ENCODE data around the gene CARD18.

The CARD18 gene, protein sequence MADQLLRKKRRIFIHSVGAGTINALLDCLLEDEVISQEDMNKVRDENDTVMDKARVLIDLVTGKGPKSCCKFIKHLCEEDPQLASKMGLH

DNA sequence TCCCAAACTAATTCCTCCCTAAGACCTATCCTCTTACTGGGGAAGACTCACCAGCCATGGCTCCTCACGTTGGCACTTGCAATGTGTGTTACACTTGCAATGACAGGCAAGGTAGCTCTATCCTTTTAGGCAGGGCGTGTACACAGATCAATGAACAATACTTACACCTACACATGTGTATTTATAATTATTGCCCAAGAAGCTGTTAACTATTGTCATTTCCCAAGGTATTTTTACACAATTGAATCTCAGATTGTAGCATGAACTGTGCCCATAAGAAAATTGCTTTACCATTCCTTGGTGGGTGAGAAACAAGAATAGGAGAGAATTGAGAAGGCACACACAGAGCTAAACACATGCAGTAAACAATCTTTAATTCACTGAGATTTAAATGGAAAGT is at the start of gene CARD18:
Gene CARD18, minus strand, starts transcription at position 101 of the 400 bp plus-strand sequence. Its CDS starts 43 bp downstream, at position 58.
- no peak for DNase-seq (ENCODE audit: low spot score)

DNA sequence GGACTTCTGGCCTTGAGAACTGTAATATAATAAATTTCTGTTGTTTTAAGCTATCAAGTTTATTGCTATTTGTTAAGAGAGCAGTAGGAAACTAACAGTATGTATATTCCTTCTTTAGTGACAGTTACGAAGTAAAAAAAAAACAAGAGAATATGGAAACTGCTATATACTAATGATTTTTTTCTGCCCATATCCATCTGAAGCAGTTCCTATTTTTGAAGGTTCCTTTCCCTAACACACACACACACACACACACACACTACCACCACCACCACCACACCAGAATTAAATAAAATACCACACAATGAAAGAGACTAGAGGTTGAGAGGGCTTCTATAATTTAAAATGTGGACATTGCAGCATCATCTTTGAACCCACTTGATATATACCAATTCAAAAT is 44.4 kb upstream of the CARD18 start:
- no peak for DNase-seq (ENCODE audit: low spot score)

DNA sequence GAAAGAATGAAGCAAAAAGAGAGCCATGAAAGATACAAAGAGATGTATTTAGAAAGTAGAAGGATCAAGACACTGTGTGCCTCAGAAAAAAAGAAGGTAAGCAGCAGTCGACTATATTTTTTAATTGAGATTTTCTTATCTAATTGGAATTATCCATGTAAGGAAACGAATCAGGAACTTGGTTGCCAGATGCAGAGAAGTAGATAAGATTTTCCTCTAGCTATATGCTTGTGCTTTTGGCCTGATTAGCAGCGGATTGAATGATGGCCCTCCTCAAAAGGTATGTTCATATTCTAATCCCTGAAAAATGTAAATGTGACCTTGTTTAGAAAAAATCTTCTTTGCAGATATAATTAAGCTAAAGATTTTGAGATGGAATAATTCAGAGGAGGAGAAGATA is 43.9 kb upstream of the CARD18 start:
- DNase-seq (ENCODE audit: low spot score): no peak

DNA sequence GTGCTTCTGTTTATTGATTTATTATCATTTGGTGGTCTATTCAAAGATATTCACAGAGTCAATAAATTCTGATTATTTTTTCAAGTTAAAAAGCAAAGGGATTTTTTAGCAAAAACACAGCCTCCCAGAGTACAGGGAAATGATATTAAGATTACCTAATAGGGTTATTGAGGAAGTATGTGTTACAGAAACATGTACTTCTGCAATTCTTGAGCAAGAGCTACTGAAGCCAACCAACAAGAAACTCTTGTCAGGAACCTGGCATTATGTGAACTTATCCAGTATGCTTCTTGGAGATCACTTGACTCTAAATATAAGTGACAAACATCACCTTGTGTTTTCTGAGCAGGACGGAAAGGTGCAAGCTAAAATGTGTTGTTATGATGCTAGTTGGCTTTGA is 42.0 kb upstream of the CARD18 start:
- no peak for DNase-seq (ENCODE audit: low spot score)

DNA sequence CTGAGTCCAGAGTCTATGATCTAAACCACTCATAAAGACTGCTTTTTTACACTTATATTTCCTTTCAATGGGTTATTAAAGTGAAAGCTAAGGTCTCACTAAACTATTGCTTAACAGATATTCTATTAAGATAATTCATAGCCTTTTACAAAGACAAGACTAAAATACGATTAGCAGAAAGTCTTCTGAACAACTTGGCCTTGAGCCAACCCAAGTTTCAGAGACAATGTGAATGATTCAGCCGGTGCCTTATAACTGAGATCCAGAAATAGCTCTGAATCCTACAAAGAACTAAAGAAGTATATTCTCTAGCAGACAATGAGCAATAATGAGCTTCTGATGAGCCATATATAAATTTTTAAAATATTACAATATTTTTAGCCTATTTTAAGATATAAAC is 41.5 kb upstream of the CARD18 start:
- DNase-seq (ENCODE audit: low spot score): no peak

DNA sequence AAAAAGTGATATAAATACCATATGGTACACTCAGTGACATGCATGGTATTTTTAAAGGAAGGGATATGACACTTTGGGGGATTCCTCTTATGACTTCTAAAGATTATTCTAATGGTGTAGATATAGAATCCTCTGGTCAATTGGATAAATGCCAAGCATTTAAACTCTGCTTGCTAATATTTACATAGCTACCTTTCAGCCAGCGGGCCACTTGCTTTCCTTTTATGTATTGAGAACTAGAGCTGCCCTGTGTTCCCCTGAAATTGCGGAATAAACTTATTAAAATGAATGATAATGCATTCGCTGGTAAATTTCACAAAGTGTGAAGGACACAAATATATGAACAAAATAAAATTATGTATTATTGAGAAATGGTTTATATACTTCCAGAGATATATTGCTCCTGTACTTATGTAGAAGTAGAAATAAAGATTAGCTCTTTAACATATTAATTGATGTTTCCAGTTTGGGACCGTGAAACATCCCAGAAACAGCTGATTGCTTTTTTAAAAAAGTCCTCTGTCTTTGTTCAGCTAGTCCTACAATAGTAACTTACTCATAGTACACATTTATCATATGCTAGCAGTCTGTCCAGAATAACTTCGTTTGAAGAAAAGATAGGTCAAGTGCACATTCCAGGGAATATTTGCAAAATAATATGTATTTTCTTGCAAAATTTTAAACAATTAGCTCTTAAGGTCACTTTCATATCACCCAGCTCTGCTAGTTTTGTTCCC is 40.1 kb upstream of the CARD18 start:
- no peak for DNase-seq (ENCODE audit: low spot score)

DNA sequence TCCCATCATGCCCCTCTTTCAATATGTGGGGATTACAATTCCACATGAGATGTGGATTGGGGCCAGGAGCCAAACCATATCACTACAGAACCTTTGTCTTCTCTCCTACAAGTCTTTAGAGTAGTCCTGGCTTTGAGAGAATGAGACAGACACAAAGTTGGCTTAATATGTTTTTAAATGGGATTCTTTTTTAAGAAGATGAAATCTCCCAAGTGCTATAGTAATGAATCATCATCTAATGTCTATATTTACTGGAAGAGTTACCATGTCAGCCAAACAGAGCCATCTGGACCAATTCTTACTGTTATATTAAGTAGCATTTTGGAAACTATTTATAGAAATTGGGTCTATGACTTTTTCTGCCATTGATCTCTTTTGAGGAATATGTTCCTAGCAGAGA is 38.1 kb upstream of the CARD18 start:
- DNase-seq (ENCODE audit: low spot score): no peak

DNA sequence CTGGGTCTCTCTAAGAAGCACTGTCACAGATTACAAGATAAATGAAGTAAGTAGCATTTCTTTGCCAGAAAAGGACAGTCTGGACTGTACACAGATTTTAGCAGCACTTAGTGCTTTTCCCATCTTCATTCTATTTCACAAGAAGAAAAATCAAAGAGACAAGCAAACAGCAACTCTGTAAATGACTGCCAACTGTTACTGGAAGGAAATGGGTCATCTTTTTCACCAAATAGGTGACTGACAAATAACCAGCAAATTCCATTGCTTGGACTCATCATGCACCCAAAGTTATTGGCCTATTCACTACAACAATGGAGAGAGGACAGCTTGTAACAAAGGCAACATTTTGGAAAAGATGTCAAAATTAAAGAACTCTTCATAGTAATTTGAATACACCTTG is 28.9 kb upstream of the CARD18 start:
- no peak for DNase-seq (ENCODE audit: low spot score)

DNA sequence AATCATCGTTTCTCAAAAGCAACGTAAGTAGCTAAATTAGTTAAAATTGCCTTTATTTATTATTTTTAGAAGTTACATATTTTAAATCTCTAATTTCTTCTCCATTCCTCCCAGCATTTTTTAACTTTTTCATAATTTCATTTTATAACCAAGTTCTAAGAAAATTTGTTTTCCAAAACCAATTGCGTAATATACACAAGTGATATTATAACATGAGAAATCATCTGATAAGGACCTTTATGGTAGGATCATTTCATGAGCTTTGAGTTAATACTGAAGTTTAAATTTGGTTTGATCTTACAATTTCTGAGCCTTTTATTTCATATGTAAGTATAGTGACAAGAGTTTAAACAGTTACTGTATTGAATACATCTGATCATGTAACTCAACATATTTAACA is 27.7 kb upstream of the CARD18 start:
- DNase-seq (ENCODE audit: low spot score): no peak

DNA sequence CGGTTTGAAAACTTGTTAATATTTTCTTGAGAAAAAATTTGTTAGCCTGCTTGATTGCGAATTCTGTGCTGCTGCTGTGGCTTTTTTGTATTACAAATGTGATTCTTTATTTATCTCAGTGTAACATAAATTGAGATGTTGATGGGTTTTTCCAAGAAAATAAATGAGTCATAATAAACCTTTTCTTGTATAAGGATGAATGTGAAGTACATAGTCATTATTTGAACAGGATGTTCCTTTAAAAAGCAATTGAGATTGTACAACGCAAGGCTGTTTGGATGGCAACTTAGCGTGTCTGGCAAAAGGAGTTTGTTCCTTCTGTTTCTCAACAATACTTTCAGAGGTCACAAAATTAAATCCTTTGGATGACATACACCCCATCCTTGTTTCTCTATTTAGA is 24.6 kb upstream of the CARD18 start:
- no peak for DNase-seq (ENCODE audit: low spot score)

DNA sequence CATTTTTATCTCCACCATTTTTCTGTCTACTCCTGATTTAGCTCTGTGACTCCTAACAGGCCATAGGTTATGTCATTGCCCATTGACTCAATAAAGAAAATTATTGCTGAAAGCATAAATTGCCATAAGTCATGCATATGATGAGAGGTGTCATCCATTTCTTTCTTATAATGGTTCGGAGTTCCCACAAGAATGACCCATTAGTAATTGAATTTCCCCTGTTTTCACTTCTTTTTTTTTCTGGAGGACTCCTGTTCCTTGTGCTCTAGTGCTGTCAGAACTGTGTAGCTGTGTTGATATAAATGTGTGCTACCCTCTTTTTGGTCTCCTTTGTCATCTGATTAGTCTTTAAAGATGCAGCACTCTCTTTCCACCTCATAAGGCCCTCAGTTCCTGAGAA is 22.9 kb upstream of the CARD18 start:
- DNase-seq (ENCODE audit: low spot score): no peak

DNA sequence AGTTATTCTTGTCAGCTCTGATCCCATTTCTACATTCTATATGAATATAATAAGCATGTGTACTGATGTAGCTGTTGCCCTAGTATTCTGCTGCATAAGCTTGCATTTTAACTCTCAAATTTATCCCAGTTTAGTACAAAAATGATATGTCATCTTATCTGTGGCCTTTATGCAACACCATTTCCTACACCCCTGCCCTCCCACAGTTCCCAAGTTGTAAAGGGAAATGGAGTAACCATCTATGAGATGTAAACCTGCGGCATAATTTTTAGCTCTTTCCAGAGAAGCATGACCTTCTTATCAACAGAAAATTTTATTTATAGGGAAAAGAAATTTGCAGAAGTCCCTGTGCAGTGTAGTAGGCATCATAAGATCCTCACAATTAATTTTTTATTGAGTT is 18.9 kb upstream of the CARD18 start:
- no peak for DNase-seq (ENCODE audit: low spot score)

DNA sequence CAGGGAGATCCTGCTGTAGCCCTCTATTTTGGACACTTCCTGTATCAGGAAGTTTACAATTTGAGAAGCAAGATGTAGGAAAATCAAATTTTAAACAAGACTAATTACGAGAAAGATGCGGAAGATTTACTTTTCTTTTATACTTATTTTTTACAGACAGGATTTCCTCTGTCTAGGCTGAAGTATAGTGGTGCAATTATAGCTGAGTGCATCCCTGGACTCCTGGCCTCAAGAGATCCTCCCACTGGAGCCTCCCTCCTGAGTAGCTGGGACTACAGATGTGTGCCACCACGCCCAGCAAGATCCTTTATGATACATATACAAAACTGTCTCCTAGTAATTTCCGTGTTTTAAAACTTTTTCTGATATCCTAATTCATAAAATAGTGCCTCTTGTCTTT is 17.2 kb upstream of the CARD18 start:
- no peak for DNase-seq (ENCODE audit: low spot score)

DNA sequence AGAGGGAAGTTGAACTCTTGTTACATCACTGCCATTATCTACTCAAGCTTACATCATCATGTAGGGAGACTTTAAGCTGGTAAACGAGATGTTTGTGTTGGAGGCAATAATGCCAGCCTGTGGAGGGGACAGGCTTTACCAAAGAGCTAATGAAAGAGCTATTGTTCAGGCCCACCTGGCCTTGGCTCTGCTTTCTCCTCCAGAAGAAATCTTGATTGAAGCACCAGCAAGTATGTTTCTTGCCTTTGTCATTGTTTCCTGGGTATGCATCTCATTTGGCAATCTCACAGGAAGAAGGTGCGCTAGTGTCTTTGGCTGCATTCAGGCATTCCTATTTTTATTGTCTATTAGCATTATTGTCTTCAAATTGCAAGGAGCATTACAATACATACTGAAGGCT is 16.7 kb upstream of the CARD18 start:
- no peak for DNase-seq (ENCODE audit: low spot score)

DNA sequence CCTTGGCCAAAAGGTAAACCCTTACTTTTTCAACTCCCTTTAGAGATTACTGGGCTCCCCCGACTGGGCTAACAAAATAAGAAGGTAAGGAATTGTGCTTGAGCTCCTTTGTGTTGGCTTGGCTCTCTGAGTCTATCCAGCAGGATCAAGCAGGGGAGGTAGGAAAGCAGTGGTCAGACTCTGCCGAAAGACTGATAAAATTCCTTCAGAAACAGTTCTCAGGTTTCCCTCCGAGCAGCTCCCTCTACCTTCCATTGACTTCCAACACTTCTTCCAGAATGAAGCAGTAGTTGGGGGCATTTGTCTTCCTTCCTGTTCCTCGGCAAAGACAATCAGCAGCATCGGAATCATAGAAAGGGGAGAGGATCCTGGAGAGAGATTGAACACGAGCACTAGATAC is 16.1 kb upstream of the CARD18 start:
- no peak for DNase-seq (ENCODE audit: low spot score)

DNA sequence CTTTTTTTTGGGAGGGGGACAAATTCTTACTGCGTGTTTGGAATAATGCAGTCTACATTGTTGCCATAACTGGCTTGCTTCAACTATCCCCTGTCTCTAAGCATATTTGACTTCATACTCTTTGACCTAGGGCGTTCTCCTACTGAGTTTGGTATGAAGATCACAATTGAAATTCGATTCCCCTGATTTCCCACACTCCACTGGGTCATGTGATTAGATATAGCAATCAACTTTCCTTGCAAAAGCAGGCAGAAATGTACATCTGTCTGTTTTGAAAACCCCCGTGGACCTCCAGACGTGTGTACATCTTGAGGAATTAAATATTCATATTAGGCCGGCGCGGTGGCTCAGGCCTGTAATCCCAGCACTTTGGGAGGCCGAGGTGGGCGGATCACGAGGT is 13.8 kb upstream of the CARD18 start:
- DNase-seq (ENCODE audit: low spot score): no peak

DNA sequence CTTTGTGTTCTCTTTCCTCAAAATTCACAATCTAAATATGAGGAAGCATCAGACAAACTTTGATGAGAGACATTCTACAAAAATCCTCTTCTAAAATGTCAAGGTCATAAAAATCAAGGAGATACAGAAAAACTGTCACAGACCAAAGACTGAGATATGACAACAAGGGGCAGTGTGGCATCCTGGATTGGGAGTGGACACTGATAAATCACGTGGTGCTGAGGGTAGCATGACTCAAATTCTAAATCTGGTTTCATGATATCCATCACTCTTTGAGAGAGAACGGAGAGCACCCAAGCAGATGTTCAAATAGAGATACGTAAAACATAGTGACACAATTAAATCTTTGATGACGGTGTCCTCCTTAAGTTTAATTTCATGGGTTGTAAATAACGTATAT is 13.0 kb upstream of the CARD18 start:
- DNase-seq (ENCODE audit: low spot score): no peak

DNA sequence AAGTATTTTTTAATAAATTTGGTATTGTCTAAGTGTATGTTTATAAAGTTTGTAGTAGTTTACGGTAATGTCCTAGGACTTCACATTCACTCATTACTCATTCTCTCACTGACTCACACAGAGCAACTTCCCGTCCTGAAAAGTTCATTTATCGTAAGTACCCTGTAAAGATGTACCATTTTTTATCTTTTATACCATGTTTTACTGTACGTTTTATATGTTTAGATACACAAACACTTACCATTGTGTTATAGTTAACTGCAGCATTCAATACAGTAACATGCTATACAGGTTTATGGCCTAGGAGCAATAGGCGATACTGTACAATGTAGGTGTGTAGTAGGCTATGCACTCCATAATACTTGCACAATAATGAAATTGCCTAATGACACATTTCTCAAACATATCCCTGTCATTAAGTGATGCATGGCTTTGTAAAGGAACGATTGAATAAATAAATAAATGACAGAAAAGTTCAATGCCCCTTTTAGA is 12.5 kb upstream of the CARD18 start:
- no peak for DNase-seq (ENCODE audit: low spot score)

DNA sequence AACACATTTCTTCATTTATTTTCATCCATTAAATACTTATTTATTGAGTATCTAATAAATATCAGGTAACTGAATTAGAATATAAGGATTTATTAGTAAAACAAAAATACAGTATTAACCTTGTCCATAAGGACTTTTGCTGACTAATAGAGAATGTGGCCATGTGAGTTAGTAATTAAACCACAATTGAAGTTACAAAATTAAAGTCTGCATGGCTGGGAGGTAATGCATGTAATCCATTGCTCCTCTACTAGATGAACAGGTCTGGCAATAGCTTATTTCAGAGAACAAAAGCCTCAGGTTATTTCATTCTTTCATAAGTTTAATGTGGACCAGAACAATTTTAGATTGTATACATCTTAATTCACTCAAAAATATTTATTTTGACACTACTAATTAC is 9.9 kb upstream of the CARD18 start:
- DNase-seq (ENCODE audit: low spot score): no peak

DNA sequence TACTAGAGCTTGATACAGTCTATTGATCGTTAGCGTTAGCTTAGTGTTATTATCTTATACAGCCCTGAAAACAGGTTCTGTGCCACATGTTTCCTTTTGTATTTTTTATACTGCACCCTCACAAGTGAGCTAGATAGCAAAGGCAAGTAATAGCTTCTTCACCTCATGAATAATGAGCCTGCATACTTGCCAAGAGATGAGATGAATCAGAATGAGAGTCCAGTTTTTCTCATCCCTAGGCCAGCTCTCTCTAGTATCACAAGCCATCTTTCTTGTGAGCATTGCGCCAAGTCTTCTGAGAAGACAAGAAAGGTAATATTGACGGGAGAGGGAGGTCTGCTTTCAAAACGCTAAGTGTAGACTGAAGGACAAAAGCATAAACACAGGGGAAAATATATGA is 8.7 kb upstream of the CARD18 start:
- DNase-seq (ENCODE audit: low spot score): no peak

DNA sequence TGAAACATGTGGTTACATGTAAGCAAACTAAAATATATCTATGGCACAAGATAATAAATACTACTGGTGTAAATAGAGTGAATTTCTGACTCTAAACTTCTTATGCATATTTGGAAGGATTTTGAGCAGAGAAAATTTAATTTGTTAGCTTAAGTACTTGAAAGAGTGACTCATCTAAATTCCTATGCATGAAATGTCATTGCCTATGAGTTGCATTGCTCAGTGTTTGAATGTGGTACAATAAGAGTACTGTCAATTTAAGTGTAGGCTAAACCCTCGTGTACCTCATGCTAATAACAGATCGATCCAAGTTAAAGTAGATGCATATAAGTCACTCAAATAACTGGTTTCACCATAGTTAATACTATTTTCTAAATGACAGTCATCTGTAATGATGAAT is 5.3 kb upstream of the CARD18 start:
- DNase-seq (ENCODE audit: low spot score): peak; percentile 40

DNA sequence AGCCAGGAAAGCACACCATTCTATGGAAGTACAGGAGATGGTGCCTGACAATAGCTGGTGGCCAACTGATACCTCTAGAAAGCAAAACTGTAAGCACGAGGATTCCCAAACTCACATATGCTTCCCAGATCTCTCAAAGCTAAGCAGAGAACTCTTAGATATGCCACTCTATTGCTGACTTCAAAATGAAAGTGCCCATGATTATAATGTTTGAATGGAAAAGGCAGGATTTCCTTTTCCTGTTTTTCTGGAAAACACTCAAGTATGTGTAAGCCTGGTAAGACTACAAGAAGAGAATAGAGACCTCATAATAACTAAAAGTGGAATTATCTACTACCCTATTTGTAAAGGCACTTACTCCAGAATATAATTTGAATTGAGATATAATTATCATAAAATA is 2.6 kb upstream of the CARD18 start:
- no peak for DNase-seq (ENCODE audit: low spot score)

DNA sequence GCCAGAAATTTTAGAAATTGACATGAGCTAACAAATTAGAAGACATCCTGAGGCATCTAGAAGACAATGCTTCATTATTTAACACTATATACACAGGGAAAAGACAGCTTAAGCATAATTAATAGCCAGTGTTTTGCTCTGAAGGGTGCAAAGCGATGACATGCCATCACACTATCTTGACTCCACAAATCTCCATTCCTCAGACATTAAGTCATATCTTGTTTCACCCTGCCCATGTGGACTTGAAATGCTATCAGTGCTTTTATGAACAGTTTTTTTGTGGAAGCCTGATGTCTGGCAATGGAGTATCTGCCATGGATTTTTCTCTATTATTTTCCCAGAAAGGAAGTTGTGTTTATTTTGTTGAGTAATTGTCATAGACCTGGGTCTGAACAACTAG is 2.3 kb downstream of the CARD18 start:
- DNase-seq (ENCODE audit: low spot score): no peak

DNA sequence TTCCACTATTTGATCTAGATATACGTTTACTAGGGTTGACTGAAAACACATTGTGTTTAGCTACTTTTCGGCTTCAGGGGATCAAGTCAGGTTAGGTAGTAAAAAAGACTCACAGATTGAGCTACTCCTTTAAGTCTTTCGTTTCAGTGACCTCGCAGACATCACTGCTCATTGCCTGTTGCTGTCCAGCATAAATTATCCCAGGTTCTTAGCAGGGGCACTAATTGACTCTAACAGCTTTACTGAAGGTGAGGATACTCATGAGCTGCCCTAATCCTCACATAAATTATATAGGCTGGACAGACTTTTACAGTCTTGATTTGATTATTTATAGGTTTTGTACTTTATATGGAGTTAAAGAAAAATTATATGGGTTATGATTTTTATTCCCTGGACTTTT is 3.7 kb downstream of the CARD18 start:
- DNase-seq (ENCODE audit: low spot score): no peak
